ENCODE results near the gene METTL25B. TPM values are rescaled to one million over a fixed set of nuclear protein-coding genes. Genes with fewer than 3 reads are reported as not detected.
"Not testable (repeated sequence)": the region's sequence is repeated elsewhere in the genome, so short reads cannot be mapped to it uniquely, and the experiment has no call there.

METTL25B gene
- total and polyA plus RNA-seq, 7 experiments from 2014 or later = 4.4 to 29.8 (median 29.0) TPM

DNA sequence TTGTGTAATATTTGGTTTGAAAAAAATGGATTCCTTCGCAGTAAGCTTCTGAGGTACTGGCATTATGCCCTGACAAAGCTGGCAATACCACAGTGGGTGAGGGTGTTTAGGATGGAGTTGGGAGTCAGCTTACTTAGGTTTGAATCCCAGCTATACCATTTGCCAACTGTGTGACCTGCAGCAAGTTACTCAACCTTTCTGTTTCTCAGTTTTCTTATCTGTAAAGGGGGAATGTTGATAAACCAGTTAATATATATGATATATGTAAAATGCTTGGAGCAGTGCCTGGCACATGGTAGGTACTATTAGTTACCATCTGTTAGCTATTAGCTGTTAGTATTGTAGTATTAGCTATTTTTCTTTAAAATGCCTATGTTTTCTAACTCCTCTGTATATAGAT, 28.1 kb downstream of the METTL25B start:
- H3K27ac Mint-ChIP-seq = no peak overlapping the region
- ATAC-seq = no peak
- Histone ChIP-seq H3K36me3 (ENCODE audit: control insufficient read depth in 2 of 3, insufficient read depth in 3 of 3, low read length in 3 of 3) (no peaks in the 10 kb centered on the region), H3K4me1 (ENCODE audit: control insufficient read depth in 2 of 2, insufficient read depth in 2 of 2, low read length in 2 of 2) (peaks cover 4 to 7% of the 10 kb centered on the region in 2 donors), H3K27ac (ENCODE audit: low read depth, low read length) (no peak overlapping the region), H3K4me3 (ENCODE audit: low read length) (no peak overlapping the region), H3K27me3 (ENCODE audit: control insufficient read depth in 2 of 2, insufficient read depth in 2 of 2, low read length in 2 of 2) (no peaks in the 10 kb centered on the region), H3K9me3 (ENCODE audit: control insufficient read depth in 2 of 3, low read length in 3 of 3) (no peaks in the 10 kb centered on the region)
- peaks cover 0 to 1% (median 0%) of the 10 kb centered on the region in 5 donors for H3K36me3 Mint-ChIP-seq
- H3K27me3 Mint-ChIP-seq = no peaks in the 10 kb centered on the region
- no peaks in the 10 kb centered on the region for H3K9me3 Mint-ChIP-seq
- DNase-seq = no peak
- ChIA-PET POLR2A (interaction anchor here (0.7 to 2.2 kb wide), 5 partner anchors 10 to 91 kb away, joined by 3 to 7 read pairs (median 3); partner anchors contain the start of genes ISG20L2, METTL25B and MRPL24), CTCF (interaction anchor here (0.6 to 2.7 kb wide), 5 partner anchors 15 to 101 kb away, joined by 3 to 7 read pairs (median 4); partner anchors contain the start of gene MRPL24)
- H3K4me3 Mint-ChIP-seq = no peak overlapping the region
- peaks cover 7 to 27% (median 18%) of the 10 kb centered on the region in 7 donors for H3K4me1 Mint-ChIP-seq
- intact Hi-C loops (cut with micrococcal nuclease) = no loop called here

DNA sequence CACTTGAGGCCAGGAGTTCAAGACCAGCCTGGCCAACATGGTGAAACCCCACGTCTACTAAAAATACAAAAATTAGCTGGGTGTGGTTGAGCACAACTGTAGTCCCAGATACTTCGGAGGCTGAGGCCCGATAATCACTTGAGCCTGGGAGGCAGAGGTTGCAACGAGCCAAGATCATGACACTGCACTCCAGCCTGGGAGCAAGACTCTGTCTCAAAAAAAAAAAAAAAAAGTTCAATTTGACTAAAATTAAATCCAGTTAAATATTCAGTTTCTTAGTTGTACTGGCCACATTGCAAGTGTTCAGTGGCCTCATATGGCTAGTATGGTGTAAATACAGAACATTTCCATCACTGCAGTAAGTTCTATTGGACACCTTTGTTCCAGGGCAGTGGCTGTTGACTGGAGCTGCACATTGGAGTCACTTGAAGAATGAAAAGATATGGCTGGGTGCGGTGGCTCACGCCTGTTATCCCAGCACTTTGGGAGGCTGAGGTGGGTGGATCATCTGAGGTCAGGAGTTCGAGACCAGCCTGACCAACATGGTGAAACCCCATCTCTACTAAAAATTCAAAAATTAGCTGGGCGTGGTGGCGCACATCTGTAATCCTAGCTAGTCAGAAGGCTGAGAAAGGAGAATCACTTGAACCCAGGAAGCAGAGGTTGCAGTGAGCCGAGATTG, 29.4 kb downstream of the METTL25B start:
- H3K4me3 ChIP-seq (ENCODE audit: low read length); H3K27ac ChIP-seq (ENCODE audit: low read depth, low read length); DNase-seq; ATAC-seq; H3K27me3 Mint-ChIP-seq; H3K4me1 ChIP-seq (ENCODE audit: control insufficient read depth in 2 of 2, insufficient read depth in 2 of 2, low read length in 2 of 2); H3K36me3 Mint-ChIP-seq; intact Hi-C loops (cut with micrococcal nuclease); H3K9me3 ChIP-seq (ENCODE audit: control insufficient read depth in 2 of 3, low read length in 3 of 3); H3K4me3 Mint-ChIP-seq; H3K27me3 ChIP-seq (ENCODE audit: control insufficient read depth in 2 of 2, insufficient read depth in 2 of 2, low read length in 2 of 2); H3K9me3 Mint-ChIP-seq; H3K36me3 ChIP-seq (ENCODE audit: control insufficient read depth in 2 of 3, insufficient read depth in 3 of 3, low read length in 3 of 3); H3K27ac Mint-ChIP-seq: not testable (repeated sequence)
- POLR2A ChIA-PET = interaction anchor here (0.6 to 1.3 kb wide), 3 partner anchors 16 to 256 kb away, joined by 3 to 5 read pairs (median 4); partner anchors contain the start of gene MRPL24
- CTCF ChIA-PET = interaction anchor here (2.7 kb wide), 1 partner anchor 32 kb away, joined by 7 read pairs; no protein-coding TSS in a partner anchor
- peaks cover 5 to 20% (median 11%) of the 10 kb centered on the region in 7 donors for H3K4me1 Mint-ChIP-seq

DNA sequence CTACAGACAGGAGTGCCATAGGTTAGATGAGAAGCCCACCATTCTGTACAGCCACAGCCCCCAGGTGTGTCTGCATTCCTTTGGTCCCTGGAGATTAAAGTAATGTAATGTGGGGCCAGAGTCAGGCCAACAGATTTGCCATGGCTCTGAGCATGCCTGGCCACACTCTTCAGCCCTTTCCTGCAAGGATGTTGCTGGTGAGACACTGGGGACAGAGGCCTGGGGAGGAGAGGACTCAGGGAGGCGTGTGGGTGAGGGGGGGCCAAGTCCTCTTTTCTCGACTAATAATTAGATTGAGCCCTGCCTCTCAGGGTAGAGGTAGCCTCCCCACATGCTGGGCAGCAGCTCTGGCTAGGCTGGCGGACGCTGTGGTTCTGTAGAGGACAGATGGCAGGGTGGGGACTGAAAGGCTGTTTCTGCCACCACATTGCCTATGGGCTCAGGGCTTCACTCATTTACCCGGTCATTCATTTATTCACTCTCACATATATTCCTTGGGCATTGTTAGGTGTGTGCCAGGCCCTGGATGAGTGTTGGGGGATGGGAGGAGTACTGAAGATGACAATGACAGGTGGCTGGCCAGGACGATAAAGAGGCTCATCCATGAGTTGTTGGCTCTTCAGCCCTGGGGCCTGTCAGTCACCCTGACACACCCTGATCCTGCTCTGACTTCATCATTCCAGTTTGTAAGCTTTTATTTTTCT, 32.0 kb downstream of the METTL25B start:
- ChIA-PET CTCF (no interaction called here), POLR2A (interaction anchor here (1.1 kb wide), 1 partner anchor 9 kb away, joined by 11 read pairs; the partner anchor contains the start of gene HDGF)
- H3K4me1 ChIP-seq (ENCODE audit: control insufficient read depth in 2 of 2, insufficient read depth in 2 of 2, low read length in 2 of 2) = no peaks in the 10 kb centered on the region
- H3K36me3 Mint-ChIP-seq = no peaks in the 10 kb centered on the region
- intact Hi-C loops (cut with micrococcal nuclease) = no loop called here
- no peak for ATAC-seq
- DNase-seq = no peak
- no peaks in the 10 kb centered on the region for H3K27me3 Mint-ChIP-seq
- H3K9me3 Mint-ChIP-seq = peaks cover 0 to under 1% (median 0%) of the 10 kb centered on the region in 11 donors
- no peaks in the 10 kb centered on the region for H3K9me3 ChIP-seq (ENCODE audit: control insufficient read depth in 2 of 3, low read length in 3 of 3)
- peaks cover 0 to 10% (median 4%) of the 10 kb centered on the region in 7 donors for H3K4me1 Mint-ChIP-seq
- H3K27ac ChIP-seq (ENCODE audit: low read depth, low read length) = no peak overlapping the region
- no peaks in the 10 kb centered on the region for H3K27me3 ChIP-seq (ENCODE audit: control insufficient read depth in 2 of 2, insufficient read depth in 2 of 2, low read length in 2 of 2)
- H3K36me3 ChIP-seq (ENCODE audit: control insufficient read depth in 2 of 3, insufficient read depth in 3 of 3, low read length in 3 of 3) = no peaks in the 10 kb centered on the region
- H3K4me3 Mint-ChIP-seq = no peak overlapping the region
- H3K4me3 ChIP-seq (ENCODE audit: low read length) = no peak overlapping the region
- no peak overlapping the region for H3K27ac Mint-ChIP-seq

GRCh38 chr1:156760796-156761104, 32.5 kb downstream of the METTL25B start:
- Mint-ChIP-seq H3K4me3 (no peak overlapping the region), H3K36me3 (no peaks in the 10 kb centered on the region), H3K9me3 (peaks cover 0 to 2% (median 0%) of the 10 kb centered on the region in 11 donors), H3K27me3 (no peaks in the 10 kb centered on the region), H3K27ac (no peak overlapping the region), H3K4me1 (peaks cover 0 to 6% (median 4%) of the 10 kb centered on the region in 7 donors)
- H3K36me3 ChIP-seq (ENCODE audit: control insufficient read depth in 2 of 3, insufficient read depth in 3 of 3, low read length in 3 of 3) = no peaks in the 10 kb centered on the region
- POLR2A ChIA-PET = interaction anchor here (1.1 kb wide), 1 partner anchor 9 kb away, joined by 11 read pairs; the partner anchor contains the start of gene HDGF
- H3K27me3 ChIP-seq (ENCODE audit: control insufficient read depth in 2 of 2, insufficient read depth in 2 of 2, low read length in 2 of 2) = no peaks in the 10 kb centered on the region
- peaks cover 0 to under 1% of the 10 kb centered on the region in 2 donors for H3K4me1 ChIP-seq (ENCODE audit: control insufficient read depth in 2 of 2, insufficient read depth in 2 of 2, low read length in 2 of 2)
- no peak for DNase-seq
- intact Hi-C loops (cut with micrococcal nuclease) = no loop called here
- no peak for ATAC-seq
- CTCF ChIA-PET = no interaction called here
- no peak overlapping the region for H3K27ac ChIP-seq (ENCODE audit: low read depth, low read length)
- no peak overlapping the region for H3K4me3 ChIP-seq (ENCODE audit: low read length)
- no peaks in the 10 kb centered on the region for H3K9me3 ChIP-seq (ENCODE audit: control insufficient read depth in 2 of 3, low read length in 3 of 3)

GRCh38 chr1:156765136-156765535, 36.9 kb downstream of the METTL25B start:
- H3K27ac ChIP-seq (ENCODE audit: low read depth, low read length); ATAC-seq; CTCF ChIA-PET: not testable (repeated sequence)

DNA sequence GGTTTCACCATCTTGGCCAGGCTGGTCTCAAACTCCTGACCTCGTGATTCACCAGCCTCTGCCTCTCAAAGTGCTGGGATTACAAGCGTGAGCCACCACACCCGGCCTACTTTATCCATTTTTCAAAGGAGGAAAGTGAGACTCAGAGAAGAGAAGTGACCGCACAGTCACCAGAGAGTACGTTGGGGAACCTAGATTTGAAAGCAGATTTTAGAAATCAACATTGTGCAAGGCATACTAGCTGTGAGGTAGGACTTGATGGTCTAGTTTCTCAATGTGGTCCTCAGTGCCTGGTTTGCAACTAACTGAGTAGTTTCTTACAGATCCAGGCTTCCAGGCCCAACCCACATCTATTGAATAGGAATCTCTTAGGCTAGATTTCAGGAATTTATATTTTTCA, 37.4 kb downstream of the METTL25B start:
- no peak for DNase-seq
- peaks cover 0 to 2% (median 0%) of the 10 kb centered on the region in 11 donors for H3K9me3 Mint-ChIP-seq
- Histone ChIP-seq H3K27ac (ENCODE audit: low read depth, low read length) (no peak overlapping the region), H3K27me3 (ENCODE audit: control insufficient read depth in 2 of 2, insufficient read depth in 2 of 2, low read length in 2 of 2) (no peaks in the 10 kb centered on the region), H3K36me3 (ENCODE audit: control insufficient read depth in 2 of 3, insufficient read depth in 3 of 3, low read length in 3 of 3) (peaks cover 0 to 9% (median 0%) of the 10 kb centered on the region in 3 experiments), H3K4me1 (ENCODE audit: control insufficient read depth in 2 of 2, insufficient read depth in 2 of 2, low read length in 2 of 2) (peaks cover 19 to 32% of the 10 kb centered on the region in 2 donors), H3K4me3 (ENCODE audit: low read length) (no peak overlapping the region), H3K9me3 (ENCODE audit: control insufficient read depth in 2 of 3, low read length in 3 of 3) (no peaks in the 10 kb centered on the region)
- H3K36me3 Mint-ChIP-seq = peaks cover 0 to 12% (median 10%) of the 10 kb centered on the region in 5 donors
- POLR2A ChIA-PET = interaction anchor here (1.6 to 4.8 kb wide), 4 partner anchors 11 to 265 kb away, joined by 3 to 53 read pairs (median 25); partner anchors contain the start of genes HDGF, MEF2D and MRPL24
- intact Hi-C loops (cut with micrococcal nuclease) = loop anchor here in 1 of 2 donors (2.0 kb wide), 3 partner anchors 309 to 907 kb away; partner anchors contain the start of genes SMG5 and SYT11
- CTCF ChIA-PET = interaction anchor here (1.2 kb wide), 1 partner anchor 18 kb away, joined by 3 read pairs; no protein-coding TSS in a partner anchor
- H3K27ac Mint-ChIP-seq = no peak overlapping the region
- H3K4me3 Mint-ChIP-seq = peak overlapping the region in 1 of 10 donors; percentile 38
- H3K4me1 Mint-ChIP-seq = peaks cover 22 to 31% (median 28%) of the 10 kb centered on the region in 7 donors
- no peaks in the 10 kb centered on the region for H3K27me3 Mint-ChIP-seq
- no peak for ATAC-seq

More at GRCh38 chr1:156765136-156765535, 36.9 kb downstream of the METTL25B start:
- H3K4me3 Mint-ChIP-seq; H3K4me3 ChIP-seq (ENCODE audit: low read length); H3K27me3 ChIP-seq (ENCODE audit: control insufficient read depth in 2 of 2, insufficient read depth in 2 of 2, low read length in 2 of 2); H3K27me3 Mint-ChIP-seq; H3K36me3 Mint-ChIP-seq; H3K27ac Mint-ChIP-seq; H3K9me3 ChIP-seq (ENCODE audit: control insufficient read depth in 2 of 3, low read length in 3 of 3); H3K9me3 Mint-ChIP-seq; intact Hi-C loops (cut with micrococcal nuclease); DNase-seq; H3K36me3 ChIP-seq (ENCODE audit: control insufficient read depth in 2 of 3, insufficient read depth in 3 of 3, low read length in 3 of 3): not testable (repeated sequence)
- H3K4me1 ChIP-seq (ENCODE audit: control insufficient read depth in 2 of 2, insufficient read depth in 2 of 2, low read length in 2 of 2) = peaks cover 19 to 30% of the 10 kb centered on the region in 2 donors
- peaks cover 18 to 27% (median 23%) of the 10 kb centered on the region in 7 donors for H3K4me1 Mint-ChIP-seq
- POLR2A ChIA-PET = interaction anchor here (4.8 kb wide), 1 partner anchor 13 kb away, joined by 42 read pairs; the partner anchor contains the start of gene HDGF

Measured in naive thymus-derived CD4-positive, alpha-beta T cell (primary cell).